Liver (tissue), 9 donors: ENCODE data around the gene OIT3. TPM values are rescaled to one million over a fixed set of nuclear protein-coding genes. Genes with fewer than 3 reads are reported as not detected.

ENCODE experiments used
- DNase-seq: peaks from one replicate; pipeline ENCODE4 v3.0.0-alpha.2; 2017; ENCODE audit warnings: low spot score
- H3K27ac ChIP-seq, 2 donors: one replicate each; pipeline ENCODE4 v1.7.0; 2013; ENCODE audit warnings: inconsistent platforms in 2 of 2, low read length in 2 of 2, control low read depth in 1 of 2, low read depth in 1 of 2, mild to moderate bottlenecking in 1 of 2
- H3K27me3 ChIP-seq, 4 donors: one replicate each; pipeline versions ENCODE4 v1.6.1 to v1.7.0; 2013; ENCODE audit warnings: low read length in 3 of 4, inconsistent platforms in 1 of 4, mild to moderate bottlenecking in 1 of 4, moderate library complexity in 1 of 4; ENCODE audit not compliant: control insufficient read depth in 4 of 4, insufficient read depth in 4 of 4
- H3K36me3 ChIP-seq, 4 donors: one replicate each; pipeline versions ENCODE4 v1.6.1 to v1.7.0; 2013; ENCODE audit warnings: low read length in 3 of 4, mild to moderate bottlenecking in 3 of 4, low read depth in 1 of 4, moderate library complexity in 1 of 4; ENCODE audit not compliant: control insufficient read depth in 4 of 4, insufficient read depth in 3 of 4
- H3K4me1 ChIP-seq, 4 donors: one replicate each; pipeline versions ENCODE4 v1.6.1 to v1.7.0; 2013; ENCODE audit warnings: low read length in 3 of 4, mild to moderate bottlenecking in 3 of 4, moderate library complexity in 1 of 4; ENCODE audit not compliant: control insufficient read depth in 4 of 4, insufficient read depth in 4 of 4
- H3K4me3 ChIP-seq, 3 donors: one replicate each; pipeline versions ENCODE4 v1.6.1 to v1.7.0; 2013; ENCODE audit warnings: low read length in 3 of 3, control low read depth in 1 of 3, low read depth in 1 of 3, mild to moderate bottlenecking in 1 of 3
- H3K9ac ChIP-seq, 2 donors: one replicate each; pipeline ENCODE4 v1.7.0; 2013; ENCODE audit warnings: low read length in 2 of 2, mild to moderate bottlenecking in 2 of 2, moderate library complexity in 2 of 2, control low read depth in 1 of 2, low read depth in 1 of 2
- H3K9me3 ChIP-seq, 4 donors: one replicate each; pipeline versions ENCODE4 v1.6.1 to v1.7.0; 2013; ENCODE audit warnings: low read length in 3 of 4; ENCODE audit not compliant: control insufficient read depth in 4 of 4
- EGR1 ChIP-seq, 2 donors: IDR thresholded peaks; 2 replicates each; pipeline ENCODE4 v1.6.1; 2016 to 2018; ENCODE audit warnings: antibody characterized with exemption in 2 of 2, low read depth in 2 of 2
- FOXA1 ChIP-seq: IDR thresholded peaks from 2 replicates; pipeline ENCODE4 v1.6.1; 2016; ENCODE audit warnings: antibody characterized with exemption
- FOXA2 ChIP-seq: IDR thresholded peaks from 2 replicates; pipeline ENCODE4 v1.6.1; 2016; ENCODE audit warnings: antibody characterized with exemption
- GABPA ChIP-seq, 2 donors: IDR thresholded peaks in 1 of 2; conservative IDR thresholded peaks in 1 of 2; 2 replicates each; pipeline ENCODE4 v1.6.1; 2016; ENCODE audit warnings: antibody characterized with exemption in 2 of 2, mild to moderate bottlenecking in 1 of 2, moderate library complexity in 1 of 2
- HNF4A ChIP-seq, 2 donors: conservative IDR thresholded peaks; 2 replicates each; pipeline ENCODE4 v1.6.1; 2016; ENCODE audit warnings: antibody characterized with exemption in 2 of 2, mild to moderate bottlenecking in 2 of 2
- HNF4G ChIP-seq: IDR thresholded peaks from 2 replicates; pipeline ENCODE4 v1.6.1; 2016; ENCODE audit warnings: antibody characterized with exemption
- JUND ChIP-seq, 2 donors: IDR thresholded peaks; 2 replicates each; pipeline ENCODE4 v1.6.1; 2016; ENCODE audit warnings: antibody characterized with exemption in 2 of 2
- MAX ChIP-seq: IDR thresholded peaks from 2 replicates; pipeline ENCODE4 v1.6.1; 2016; ENCODE audit warnings: antibody characterized with exemption
- NR2F2 ChIP-seq: IDR thresholded peaks from 2 replicates; pipeline ENCODE4 v1.6.1; 2016; ENCODE audit warnings: antibody characterized with exemption
- REST ChIP-seq: IDR thresholded peaks from 2 replicates; pipeline ENCODE4 v1.6.1; 2016; ENCODE audit warnings: antibody characterized with exemption, mild to moderate bottlenecking
- RXRA ChIP-seq, 2 donors: IDR thresholded peaks; 2 replicates each; pipeline ENCODE4 v1.6.1; 2017 to 2018; ENCODE audit warnings: antibody characterized with exemption in 2 of 2, mild to moderate bottlenecking in 1 of 2
- YY1 ChIP-seq: IDR thresholded peaks from 2 replicates; pipeline ENCODE4 v1.6.1; 2016; ENCODE audit warnings: antibody characterized with exemption, mild to moderate bottlenecking
- ZBTB33 ChIP-seq: IDR thresholded peaks from 2 replicates; pipeline ENCODE4 v1.6.1; 2016; ENCODE audit warnings: antibody characterized with exemption
- WGBS: extraction: QIAGEN DNeasy Blood & Tissue Kit; methylation state at CpG from one replicate; pipeline ENCODE4 v1.1.7; 2013; 5-methylcytosine and 5-hydroxymethylcytosine counted together
- polyA plus RNA-seq, 2 donors: library from polyadenylated mRNA; stranded (reverse) in 1 of 2; unstranded in 1 of 2; fragments of 200-250 nt in 1 of 2; fragments of >200 nt in 1 of 2; fragmentation: Nextera tagmentation in 1 of 2; extraction: Ambion mirVana in 1 of 2; gene quantifications; one replicate each; pipeline versions ENCODE4 v1.2.1 to v1.2.3, GENCODE V29; 2013 to 2015
- total RNA-seq, 2 donors: library from RNA; depleted of rRNA; stranded (reverse); fragments of >200 nt; gene quantifications; one replicate each; pipeline ENCODE4 v1.2.3, GENCODE V29; 2014
- TF ChIP-seq, protein P1 (sequence below): IDR thresholded peaks from 2 replicates; pipeline ENCODE4 v1.6.1; 2016; ENCODE audit warnings: antibody characterized with exemption
- donor health status: healthy.
- donor health status: healthy.
- donor health status: healthy.
- donor health status: healthy.
- donor health status: healthy.

The OIT3 gene
- total and polyA plus RNA-seq, 4 donors: 19.0 to 84.8 (median 59.8) TPM

DNA sequence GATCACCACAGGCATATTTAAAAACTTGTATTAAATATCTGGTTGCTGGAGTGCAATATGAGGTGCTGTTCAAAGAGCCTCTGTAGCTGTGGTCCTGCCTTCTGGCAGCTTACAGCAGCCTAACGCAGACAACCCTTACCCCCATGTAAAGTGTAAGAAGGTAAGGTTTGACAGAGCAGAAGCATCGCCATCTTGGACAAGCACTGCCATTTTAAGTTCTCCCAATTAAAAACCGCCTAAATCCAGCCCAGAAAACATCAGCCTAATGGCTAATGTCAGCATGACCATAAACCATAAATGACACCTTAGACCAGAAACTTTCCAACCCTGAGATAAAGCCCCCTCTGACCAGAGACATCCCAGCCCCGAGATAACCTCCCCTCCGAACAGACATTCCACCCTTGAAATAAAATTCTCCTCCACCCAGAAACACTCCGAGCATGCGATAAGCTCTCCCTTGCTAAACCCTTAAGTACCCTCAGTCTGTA lies 5.3 kb upstream of the OIT3 start (continued):
- TF ChIP-seq REST (no peak), NR2F2 (no peak), YY1 (no peak), RXRA (IDR thresholded peaks at IDR 0.05) (no peak), HNF4A (conservative IDR thresholded peaks at IDR 0.05) (no peak), FOXA1 (no peak)

DNA sequence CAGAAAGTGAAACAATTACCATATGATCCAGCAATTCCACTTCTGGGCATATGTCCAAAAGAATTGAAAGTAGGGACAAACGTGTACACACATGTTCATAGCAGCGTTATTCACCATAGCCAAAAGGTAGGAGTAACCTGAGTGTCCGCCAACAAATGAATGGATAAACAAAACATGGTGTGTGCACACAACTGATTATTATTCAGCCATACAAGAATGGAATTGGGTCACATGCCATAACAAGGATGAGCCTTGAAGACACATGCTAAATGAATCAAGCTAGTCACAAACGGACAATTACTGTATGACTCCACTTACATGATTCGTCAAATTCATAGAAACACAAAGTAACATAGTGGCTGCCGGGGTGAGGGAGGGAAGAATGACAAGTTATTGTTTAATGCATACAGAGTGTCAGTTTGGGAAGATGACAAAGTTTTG lies 4.1 kb upstream of the OIT3 start:
- no peak for DNase-seq
- WGBS: 59% methylated on average over 6 of the region's 6 CpGs

More for the DNA sequence above, 4.1 kb upstream of the OIT3 start:
- Histone ChIP-seq H3K4me3 (no peak overlapping the region), H3K27ac (no peak overlapping the region), H3K9ac (no peak overlapping the region), H3K36me3 (peaks cover 0 to 2% (median 0%) of the 10 kb centered on the region in 4 donors), H3K4me1 (peaks cover 0 to 11% (median 7%) of the 10 kb centered on the region in 4 donors), H3K9me3 (no peaks in the 10 kb centered on the region), H3K27me3 (no peaks in the 10 kb centered on the region)
- TF ChIP-seq YY1 (no peak), NR2F2 (no peak), MAX (no peak), EGR1 (IDR thresholded peaks at IDR 0.05; ENCODE audit: low read depth in 2 of 2) (no peak), FOXA1 (no peak), JUND (IDR thresholded peaks at IDR 0.05) (no peak), FOXA2 (no peak), ZBTB33 (no peak), REST (no peak), HNF4G (no peak), GABPA (IDR thresholded peaks at IDR 0.05 in 1 of 2, conservative IDR thresholded peaks at IDR 0.05 in 1 of 2) (no peak)
- TF ChIP-seq, protein P1, sequence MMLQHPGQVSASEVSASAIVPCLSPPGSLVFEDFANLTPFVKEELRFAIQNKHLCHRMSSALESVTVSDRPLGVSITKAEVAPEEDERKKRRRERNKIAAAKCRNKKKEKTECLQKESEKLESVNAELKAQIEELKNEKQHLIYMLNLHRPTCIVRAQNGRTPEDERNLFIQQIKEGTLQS: no peak
